Sigmoid colon (tissue), 4 donors: ENCODE results near the gene LRRC56.

Experiments used
- EP300 ChIP-seq, 4 donors: sonication (generic); formaldehyde crosslinking; IDR thresholded peaks; one replicate each; pipeline ENCODE4 v1.6.1; 2017; ENCODE audit warnings: antibody characterized with exemption in 4 of 4
- POLR2A ChIP-seq, 2 donors: fragments of 450-650 bp; IDR thresholded peaks; one replicate each; pipeline ENCODE4 v1.6.1; 2016; ENCODE audit warnings: antibody characterized with exemption in 2 of 2, mild to moderate bottlenecking in 2 of 2, moderate library complexity in 2 of 2
- POLR2AphosphoS5 ChIP-seq, 4 donors: sonication (generic); formaldehyde crosslinking; IDR thresholded peaks; one replicate each; pipeline ENCODE4 v1.6.1; 2017; ENCODE audit warnings: antibody characterized with exemption in 4 of 4
- TF ChIP-seq, protein P1 (sequence below), 4 experiments: fragments of 450-650 bp in 3 of 4; fragments of 200-600 bp in 1 of 4; IDR thresholded peaks; one replicate each; pipeline ENCODE4 v1.5.1; 2016 to 2019; ENCODE audit warnings: antibody characterized with exemption in 4 of 4, mild to moderate bottlenecking in 3 of 4, moderate library complexity in 2 of 4

GRCh38 chr11:595400-595799 lies 58.1 kb downstream of the LRRC56 start:
- TF ChIP-seq, protein P1, sequence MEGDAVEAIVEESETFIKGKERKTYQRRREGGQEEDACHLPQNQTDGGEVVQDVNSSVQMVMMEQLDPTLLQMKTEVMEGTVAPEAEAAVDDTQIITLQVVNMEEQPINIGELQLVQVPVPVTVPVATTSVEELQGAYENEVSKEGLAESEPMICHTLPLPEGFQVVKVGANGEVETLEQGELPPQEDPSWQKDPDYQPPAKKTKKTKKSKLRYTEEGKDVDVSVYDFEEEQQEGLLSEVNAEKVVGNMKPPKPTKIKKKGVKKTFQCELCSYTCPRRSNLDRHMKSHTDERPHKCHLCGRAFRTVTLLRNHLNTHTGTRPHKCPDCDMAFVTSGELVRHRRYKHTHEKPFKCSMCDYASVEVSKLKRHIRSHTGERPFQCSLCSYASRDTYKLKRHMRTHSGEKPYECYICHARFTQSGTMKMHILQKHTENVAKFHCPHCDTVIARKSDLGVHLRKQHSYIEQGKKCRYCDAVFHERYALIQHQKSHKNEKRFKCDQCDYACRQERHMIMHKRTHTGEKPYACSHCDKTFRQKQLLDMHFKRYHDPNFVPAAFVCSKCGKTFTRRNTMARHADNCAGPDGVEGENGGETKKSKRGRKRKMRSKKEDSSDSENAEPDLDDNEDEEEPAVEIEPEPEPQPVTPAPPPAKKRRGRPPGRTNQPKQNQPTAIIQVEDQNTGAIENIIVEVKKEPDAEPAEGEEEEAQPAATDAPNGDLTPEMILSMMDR (IDR thresholded peaks at IDR 0.05), result no peak
- TF ChIP-seq POLR2A (IDR thresholded peaks at IDR 0.05) (no peak), POLR2AphosphoS5 (IDR thresholded peaks at IDR 0.05) (no peak), EP300 (IDR thresholded peaks at IDR 0.05) (no peak)
